ENCODE data around the gene DNAJC22.

Gene DNAJC22

DNA sequence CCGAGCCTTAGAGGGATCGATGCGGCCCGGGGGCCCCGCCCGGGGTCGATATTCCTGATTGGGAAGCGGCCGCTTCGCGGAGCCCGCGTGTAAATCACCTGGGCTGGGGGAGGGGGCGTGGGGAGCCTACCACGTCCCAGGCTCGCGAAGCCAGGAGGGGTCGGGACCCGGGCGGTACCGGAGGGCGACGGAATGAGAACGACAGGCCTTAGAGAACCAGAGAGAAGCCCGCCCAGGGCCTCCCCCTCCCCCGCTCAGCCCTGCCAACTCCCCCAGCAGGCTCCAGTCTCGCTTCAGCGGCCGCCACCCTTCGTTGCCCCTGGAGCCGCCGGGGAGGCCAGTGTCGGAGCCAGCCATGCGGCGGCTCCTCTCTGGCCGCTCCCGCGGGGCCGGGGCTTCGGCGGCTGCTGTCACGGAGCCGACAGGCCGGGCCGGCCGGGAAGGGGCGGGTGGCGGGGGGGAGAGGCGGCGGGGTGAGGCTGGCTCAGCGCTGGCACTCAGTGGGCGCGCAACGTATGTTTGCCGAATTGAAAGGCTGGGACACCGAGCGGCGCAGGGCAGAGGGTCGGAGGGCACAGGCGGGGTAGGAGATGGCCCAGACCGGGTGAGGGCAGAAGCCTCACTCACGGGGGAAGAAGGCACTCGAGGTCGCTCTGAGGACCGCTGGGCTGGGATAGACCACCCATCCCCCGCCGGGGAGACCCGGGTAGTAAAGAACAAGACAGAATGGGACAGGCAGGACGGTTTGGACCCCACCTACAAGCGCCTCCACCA is 1.4 kb upstream of the DNAJC22 start:
- DNase-seq: no peak

DNA sequence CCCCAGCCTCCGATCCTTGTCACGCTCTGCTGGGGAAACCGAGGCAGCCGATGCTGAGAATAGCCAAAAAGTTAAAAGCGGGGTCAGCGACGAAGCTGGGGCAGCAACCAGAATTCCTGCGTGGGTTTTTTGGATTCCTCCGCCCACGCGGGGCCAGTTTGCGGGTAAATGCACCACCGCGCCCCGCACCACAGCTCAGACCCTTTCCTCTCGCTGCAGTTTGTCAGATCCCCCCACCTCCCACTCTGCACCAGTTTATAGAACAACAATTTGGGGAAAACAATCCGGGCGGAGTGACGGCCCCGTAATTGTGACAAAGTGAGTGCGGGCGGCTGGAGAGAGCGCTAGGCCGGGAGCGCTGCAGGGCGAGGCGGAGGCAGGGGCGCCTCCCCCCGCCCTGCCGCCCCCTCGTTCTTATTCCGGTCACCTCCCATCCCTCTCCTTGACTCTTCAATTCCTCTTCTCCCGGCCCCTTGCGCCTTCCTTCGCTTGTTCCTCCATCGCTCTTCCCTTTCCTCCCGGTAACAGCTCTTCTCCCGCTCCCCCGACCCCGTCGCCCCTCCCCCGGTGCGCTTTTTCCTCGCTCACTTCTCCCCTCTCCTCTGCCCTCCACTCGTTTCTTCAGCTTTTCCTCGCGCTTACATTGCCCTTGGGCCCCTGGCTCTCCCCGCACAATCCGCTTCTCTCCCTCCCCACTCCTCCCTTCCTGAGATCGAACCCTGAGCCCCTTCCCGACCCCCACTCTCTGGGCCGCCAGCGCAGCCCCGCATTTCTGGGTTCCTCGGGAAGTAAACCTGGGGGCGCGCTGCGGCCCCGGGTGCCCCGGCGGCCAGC is 646 bp upstream of the DNAJC22 start:
- DNase-seq: no peak

DNA sequence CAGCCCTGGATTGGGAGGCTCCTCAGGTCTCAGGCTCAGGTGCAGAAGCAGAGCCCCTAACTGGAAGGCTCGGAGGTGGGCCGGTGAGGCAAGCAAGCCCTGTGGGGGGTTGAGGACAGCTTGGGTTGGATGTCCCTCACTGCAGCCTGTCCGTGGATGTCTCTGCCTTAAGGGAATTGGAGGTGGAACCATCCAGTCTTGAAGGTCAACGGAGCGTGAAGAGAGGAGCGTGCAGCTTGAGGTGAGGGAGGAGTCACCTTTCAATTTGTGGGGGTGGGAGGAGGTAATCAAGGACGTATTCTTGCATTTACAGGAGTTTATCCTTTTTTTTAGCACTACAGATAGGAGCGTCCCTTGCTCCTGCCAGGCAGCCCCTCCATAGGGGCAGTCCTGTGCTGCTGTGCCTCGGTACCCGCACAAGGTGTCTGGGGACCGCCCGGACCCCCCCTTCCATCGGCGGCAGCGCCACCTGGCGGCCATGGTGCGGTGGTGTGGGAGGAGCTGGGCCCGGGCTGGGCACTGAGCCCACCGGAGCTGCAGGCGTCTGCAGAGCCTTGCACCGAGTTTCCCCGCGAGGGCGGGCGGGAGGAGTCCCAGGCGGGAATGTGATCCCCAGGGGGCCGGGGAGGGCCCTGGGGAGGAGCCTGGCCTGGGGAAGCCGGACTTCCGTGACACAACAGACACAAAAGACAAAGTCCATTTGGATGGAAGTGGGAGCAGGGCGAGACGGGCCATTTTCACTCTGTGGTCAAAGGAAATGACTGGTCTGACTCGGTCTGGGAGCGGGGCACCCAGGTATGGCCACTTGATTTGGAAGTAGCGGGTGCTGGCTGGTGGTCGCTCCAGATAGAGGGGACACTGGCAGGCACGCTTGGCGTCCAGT is 864 bp downstream of the DNAJC22 start:
- peak; percentile 82 for DNase-seq

DNA sequence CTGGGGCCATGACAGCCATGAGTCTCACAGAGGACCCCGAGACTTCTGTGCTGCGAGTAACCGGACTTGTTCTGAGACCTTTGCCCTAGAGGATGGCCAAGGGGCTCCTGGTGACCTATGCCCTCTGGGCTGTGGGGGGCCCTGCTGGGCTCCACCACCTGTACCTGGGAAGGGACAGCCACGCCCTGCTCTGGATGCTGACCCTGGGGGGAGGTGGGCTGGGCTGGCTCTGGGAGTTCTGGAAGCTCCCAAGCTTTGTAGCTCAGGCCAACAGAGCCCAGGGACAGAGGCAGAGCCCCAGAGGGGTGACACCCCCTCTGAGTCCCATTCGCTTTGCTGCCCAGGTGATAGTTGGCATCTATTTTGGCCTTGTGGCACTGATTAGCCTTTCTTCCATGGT is 2.1 kb downstream of the DNAJC22 start:
- DNase-seq: no peak

DNA sequence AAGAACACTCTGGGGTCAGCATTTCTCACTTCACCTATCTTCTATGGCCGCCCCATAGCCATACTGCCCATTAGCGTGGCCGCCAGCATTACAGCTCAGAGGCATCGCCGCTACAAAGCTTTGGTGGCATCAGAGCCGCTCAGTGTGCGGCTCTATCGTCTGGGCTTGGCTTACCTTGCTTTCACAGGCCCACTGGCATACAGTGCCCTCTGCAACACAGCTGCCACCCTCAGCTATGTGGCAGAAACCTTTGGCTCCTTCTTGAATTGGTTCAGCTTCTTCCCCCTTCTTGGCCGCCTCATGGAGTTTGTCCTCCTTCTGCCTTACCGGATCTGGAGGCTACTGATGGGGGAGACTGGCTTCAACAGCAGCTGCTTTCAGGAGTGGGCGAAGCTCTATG is 2.6 kb downstream of the DNAJC22 start:
- DNase-seq: no peak

DNA sequence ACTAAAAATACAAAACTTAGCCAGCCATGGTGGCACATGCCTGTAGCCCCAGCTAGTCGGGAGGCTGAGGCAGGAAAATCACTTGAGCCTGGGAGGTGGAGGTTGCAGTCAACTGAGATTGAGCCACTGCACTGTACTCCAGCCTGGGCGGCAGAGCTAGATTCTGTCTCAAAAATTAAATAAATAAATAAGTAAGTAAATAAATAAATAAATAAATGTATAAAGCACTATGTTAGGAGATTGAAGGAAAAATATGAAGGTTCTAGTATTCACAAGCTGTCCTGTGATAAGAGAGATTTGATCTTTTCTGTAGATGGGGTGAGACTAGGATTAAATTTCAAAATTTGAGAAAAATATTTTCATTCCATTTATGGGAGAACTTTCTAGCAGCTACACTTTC is 5.7 kb downstream of the DNAJC22 start:
- no peak for DNase-seq

DNA sequence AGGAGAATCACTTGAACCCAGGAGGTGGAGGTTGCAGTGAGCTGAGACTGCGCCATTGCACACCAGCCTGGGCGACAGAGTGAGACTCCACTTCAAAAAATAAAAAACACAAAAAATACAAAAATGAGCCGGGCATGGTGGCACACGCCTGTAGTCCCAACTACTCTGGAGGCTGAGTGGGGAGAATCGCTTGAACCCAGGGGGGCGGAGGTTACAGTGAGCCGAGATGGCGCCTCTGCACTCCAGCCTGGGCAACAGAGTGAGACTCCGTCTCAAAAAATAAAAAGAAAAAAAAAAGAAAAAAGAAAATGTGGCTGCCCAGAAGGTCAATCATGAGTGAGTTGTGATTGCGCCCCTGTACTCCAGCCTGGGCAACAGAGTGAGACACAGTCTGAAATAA is 9.2 kb downstream of the DNAJC22 start:
- no peak for DNase-seq

DNA sequence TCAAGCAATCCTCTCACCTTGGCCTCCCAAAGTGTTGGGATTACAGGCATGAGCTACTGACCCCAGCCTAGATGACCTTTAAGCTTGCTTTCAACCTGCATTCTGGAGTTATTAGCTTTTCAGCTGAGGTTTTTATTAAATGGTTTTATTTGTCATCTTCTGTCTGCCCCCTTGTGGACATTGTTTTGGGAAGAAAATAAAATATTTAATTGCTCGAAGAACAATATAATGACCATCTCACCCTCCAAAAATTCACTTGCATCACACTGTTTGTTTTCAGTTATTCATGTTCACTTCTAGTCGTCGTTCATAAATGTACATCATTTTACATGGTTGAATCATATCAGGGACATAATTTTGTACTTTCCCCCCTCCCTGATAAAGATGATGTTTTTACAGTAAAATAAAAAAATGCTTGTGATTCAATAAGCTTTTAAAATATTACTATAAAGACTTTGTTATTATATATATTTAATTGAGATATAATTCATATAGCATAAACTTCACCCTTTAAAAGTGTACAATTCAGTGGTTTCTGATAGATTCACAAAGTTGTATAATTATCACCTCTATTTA is 10.5 kb downstream of the DNAJC22 start:
- DNase-seq: no peak

DNA sequence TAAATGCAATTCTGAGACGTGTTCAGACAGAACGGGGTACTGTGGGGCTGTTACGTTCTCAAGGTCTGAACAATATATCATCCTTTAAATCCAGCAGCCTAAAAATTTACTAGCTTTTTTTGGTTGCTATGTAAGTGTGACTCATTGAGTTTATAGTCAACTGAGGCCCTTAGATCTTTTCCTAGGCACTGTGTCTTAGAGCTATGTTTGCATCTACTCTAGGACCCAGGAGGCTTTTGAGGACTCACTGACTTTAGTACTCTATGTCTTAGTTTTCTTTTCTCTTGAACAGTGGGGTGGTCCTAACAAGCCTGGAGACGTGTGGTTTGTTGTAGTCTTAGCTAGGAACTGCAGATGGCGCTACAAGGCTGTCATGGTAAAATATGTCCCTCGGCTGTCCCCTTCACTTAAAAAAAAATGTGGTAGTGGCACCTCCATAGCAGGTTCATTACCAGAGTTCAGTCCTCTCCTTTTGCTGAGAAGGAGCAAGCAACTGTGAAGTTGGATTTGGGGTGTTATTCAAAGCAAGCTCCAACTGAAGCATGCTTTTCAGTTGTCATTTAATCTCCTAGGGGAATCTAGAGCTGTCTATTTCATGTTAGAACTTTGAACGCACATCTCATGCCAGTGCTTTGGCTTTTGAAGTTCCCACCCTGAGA is 11.9 kb downstream of the DNAJC22 start:
- peak; percentile 51 for DNase-seq

DNA sequence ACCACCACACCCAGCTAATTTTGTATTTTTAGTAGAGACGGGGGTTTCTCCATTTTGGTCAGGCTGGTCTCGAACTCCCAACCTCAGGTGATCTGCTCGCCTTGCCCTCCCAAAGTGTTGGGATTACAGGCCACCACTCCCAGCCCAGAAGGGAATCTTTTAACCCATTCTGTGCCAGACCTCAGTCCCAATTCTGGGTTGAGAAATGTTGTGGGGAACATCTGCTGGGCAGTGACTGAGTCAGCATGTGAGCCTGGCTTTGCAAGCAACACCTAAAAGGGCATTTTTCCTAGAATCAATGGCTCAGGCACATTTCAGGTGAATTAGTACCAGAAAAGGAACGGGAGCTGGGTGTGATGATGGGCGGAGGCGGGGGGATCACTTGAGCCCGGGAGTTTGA is 13.0 kb downstream of the DNAJC22 start:
- DNase-seq: no peak

DNA sequence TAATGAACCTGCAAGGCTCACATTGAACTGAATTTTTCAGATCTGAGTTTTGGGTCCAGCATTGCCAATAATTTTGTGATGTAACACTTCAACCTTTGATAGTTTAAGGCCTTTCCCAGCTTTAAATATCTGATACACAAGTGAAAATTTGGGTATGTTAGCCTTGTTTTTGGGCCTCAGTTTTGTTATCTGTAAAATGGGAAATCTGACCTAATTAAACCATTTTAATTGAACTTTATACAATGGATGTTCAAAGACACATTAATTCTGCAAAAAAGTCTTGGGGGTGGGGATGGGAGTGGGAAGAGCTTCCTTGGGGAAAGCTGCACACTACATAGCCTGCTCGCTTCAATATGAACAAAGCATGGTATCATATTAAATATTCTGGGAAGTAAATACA is 15.4 kb downstream of the DNAJC22 start:
- DNase-seq: no peak

DNA sequence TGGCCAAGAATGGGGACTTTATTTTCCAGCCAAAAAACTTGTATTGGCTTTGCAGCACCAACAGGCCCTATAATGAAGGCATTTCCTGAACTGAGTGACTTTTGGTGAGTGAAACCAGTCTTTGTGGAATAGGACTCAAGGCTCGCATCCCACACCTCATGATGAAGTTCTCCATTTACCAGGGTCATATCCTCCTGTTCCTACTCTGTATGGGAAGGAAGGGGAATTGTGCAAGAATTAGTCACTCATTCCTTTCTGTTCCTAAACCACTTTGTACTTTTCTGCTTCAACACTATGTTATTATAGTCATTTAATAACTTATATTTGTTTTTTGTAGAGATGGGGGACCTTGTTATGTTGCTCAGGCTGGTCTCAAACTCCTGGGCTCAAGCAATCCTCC is 18.3 kb downstream of the DNAJC22 start:
- no peak for DNase-seq

DNA sequence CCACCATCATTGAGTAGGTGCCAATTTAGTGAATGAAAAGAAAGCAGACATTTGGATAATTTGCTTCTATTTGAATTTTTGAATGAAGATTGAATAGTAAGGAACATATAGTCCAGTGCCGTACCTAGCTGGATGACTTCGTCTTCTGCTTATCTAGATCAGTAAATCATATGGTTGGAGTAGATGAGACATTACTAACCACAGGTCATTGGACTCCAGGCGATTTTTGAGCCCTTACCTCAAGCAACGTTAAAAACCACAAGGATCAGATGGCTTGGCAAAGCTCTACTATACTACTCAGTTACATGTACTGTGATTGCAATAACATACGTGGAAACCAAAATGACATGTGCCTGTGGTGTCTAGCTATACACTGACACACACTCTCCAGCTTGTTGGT is 18.9 kb downstream of the DNAJC22 start:
- DNase-seq: no peak

DNA sequence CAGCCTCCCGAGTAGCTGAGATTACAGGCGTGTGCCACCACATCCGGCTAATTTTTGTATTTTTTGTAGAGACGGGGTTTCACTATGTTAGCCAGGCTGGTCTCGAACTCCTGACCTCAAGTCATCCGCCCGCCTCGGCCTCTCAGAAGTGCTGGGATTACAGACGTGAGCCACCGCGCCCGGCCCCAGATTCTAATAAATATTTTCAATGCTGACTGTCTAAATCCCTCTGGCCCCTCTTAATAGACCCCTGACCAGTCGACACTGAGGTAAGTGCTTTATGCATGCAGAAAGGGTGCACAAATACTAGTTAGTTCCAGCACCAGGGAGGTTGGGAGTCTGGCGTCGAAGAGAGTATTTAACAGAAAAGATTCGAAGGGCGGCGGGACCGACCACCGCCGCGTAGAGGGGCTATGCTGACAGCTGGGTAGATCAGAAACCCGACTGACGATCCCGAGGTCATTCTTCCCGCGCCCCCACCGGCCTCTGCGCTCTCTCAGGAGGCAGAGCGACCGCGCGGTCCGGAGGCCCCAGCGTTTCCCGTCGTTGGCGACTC is 19.5 kb downstream of the DNAJC22 start:
- no peak for DNase-seq

DNA sequence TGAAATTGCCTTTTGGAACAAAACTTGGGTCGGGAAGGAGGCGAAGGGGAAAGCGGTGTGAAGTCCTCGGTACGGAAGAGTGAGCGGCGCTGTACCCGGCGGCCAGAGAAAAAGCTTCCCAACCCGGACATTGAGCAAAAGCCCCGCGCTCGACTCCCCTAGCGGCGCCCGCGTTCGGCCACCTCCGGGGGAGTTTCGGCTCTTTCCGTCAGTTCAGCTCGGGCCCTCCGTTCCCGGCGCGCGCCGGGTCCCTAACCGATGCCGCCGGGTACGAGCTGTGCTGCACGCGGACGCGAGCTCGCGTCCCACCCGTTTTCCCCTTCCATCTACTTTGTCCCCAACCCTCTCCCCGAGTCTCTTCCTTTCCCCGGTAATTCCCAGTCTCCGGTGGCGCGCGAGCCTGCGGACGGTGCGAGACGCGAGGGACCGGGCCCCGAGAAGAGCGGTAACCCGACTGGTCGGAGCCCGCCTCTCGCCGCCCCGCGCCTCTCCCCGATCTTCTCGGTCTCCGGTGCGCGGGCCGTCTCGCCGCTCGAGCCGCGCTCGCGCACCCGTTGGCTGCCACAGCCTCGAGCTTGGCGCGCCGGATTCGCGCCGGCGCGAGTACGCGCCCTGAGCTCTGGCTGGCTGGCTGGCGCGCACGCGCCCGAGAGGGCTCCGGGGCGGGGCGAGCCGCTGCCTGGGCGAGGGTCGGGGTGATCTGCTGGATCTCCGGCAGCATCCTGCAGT is 20.1 kb downstream of the DNAJC22 start:
- peak; percentile 87 for DNase-seq

DNA sequence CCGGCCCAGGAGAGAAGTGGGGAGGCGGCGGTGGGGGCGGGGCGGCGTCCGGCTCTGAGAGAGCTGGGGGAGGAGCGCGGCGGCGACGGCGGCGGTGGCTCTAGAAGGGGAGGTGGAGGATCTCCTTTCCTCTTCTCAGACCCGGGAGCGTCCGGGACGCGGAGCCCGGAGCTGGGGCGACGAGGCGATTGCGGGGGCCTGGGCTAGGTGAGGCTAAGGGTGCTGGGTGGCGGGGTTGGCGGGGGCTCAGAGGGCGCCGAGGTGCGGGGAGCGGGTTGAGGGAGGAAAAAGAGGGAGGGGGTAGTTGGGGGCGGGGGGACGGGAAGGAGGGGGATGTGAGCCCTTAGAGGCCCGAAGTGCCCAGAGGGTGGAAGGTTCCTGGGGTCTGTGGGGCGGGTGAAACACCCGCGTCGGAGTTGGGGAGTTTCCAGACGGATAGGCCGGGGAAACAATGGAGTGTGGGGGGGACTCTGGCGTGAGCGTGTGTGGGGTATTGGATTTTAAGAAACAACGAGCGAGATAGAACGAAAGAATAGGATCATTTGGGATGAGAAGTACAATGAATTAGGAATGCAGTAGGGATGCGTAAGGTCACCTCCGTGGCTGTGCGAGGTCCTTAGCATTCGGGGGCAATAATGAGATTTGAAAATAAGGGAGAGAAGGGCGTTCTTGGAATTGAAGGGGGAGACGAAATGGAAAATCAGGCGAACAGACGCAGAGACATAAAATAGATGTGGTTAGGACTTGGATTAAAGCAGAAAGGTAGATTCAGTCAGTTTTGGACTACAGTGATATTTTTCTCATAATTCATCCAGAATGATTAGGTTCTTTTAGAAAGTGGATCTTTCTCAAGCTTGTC is 20.9 kb downstream of the DNAJC22 start, which contains the start of gene SPATS2:
TSS of gene SPATS2 (plus strand) at position 82 of the 859 bp plus-strand sequence. CDS start 93,551 bp downstream, outside the sequence.
- no peak for DNase-seq

DNA sequence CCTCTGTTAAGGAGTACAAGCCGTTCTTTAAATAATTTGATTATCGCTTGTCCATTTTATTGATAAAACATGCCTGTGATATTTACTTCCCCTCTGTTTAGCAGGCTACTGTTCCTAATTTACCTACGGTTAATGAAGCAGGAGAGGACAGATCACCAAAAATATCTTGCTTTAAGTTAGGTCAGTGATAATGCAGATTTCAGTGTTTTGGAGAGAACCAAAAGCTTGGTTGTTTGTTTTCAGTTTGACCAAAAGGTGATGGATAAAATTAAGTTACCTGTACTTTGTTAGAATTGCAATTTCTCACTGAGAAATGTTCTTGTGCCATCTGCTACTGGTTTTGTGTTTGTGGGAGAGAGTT is 21.5 kb downstream of the DNAJC22 start:
- DNase-seq: no peak

DNA sequence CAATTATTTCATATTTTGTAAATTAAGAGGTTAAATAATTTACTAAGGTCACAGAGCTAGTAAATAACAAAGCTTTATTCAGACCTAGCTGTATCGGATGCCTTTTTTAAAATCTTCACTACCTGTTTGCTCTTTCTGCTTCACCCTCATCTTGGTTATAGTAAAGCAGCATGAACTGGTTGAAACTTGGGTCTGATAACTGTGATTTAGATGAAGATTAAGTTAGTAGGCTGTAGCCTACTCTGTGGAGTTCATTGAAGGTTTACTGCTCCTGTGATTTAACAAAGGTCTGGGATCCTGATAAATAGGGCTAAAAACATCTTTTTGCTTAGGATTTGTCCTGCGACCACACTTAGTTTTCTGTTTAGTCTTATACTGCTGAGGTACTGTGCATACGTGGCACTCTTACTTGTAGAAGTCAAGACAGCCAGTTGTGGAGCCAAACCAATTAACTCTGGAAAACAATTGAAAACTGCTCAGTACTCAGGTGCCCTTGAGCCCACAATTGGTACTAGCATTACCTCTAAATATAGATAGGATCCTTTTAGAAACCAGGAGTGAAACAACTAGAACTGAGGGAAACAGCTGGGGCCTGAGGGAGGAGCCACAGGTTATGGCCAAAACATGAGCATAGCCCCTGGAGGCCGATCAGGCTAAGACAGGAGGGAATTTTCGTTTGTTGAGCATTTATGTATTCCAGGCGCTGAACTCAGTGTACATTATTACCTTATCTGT is 22.9 kb downstream of the DNAJC22 start:
- DNase-seq: peak; percentile 42

DNA sequence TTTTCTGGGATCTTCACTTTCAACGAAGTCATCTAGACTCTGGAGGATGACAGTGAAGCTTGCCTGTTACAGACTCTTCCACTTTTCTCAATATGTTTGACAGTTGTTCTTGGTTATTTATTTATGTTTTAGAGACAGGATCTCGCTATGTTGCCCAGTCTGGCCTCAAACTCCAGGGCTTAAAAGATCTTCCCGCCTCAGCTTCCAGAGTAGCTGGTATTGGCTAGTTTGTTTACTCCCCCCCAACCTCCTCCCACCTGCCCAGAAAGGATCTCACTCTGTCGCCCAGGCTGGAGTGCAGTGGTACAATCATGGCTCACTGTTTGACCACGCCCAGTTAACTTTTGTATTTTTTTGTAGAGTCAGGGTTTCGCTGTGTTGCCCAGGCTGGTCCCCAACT is 23.9 kb downstream of the DNAJC22 start:
- no peak for DNase-seq

DNA sequence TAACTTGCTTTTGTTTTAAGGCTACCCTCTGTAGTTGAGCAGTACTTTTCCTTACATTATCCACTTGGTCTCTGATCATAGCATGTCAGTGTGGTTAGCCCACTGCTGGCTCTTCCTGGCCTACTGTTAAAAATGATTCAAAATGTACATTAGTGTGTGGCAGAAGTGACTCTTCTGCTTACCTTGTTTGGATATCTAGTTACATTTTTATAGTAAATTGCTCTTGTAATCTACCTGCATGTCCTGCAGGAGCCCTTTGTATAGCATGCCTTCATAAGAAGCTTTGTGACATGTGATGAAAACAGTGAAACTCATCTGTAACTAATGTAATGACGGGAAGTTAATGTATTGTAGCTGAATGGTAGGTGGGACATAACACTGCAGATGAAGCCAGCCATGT is 28.7 kb downstream of the DNAJC22 start:
- DNase-seq: no peak

Data from activated naive CD4-positive, alpha-beta T cell treated with anti-CD3 and anti-CD28 coated beads, Interleukin-2, amount 50 U/mL, for 16 hours (primary cell).